Skin epidermis (tissue), 12 donors: Measurements from ENCODE around the gene ACADM.
A peak's percentile ranks its signal among the peaks of the same experiment; 100 is the strongest.
"Not testable (repeated sequence)": the region's sequence is repeated elsewhere in the genome, so short reads cannot be mapped to it uniquely, and the experiment has no call there.

Source experiments
- H3K27ac ChIP-seq, 21 experiments: fragments of 200-600 bp; sonication (generic) in 11 of 21; one replicate each; pipeline ENCODE4 v1.5.0; 2020; ENCODE audit warnings: mild to moderate bottlenecking in 3 of 21, inconsistent platforms in 2 of 21, moderate library complexity in 2 of 21
- H3K4me3 ChIP-seq, 7 experiments: fragments of 200-600 bp; sonication (generic) in 2 of 7; one replicate each; pipeline ENCODE4 v1.5.0; 2020; ENCODE audit warnings: inconsistent platforms in 2 of 7, mild to moderate bottlenecking in 2 of 7, moderate library complexity in 1 of 7

ACADM gene

DNA sequence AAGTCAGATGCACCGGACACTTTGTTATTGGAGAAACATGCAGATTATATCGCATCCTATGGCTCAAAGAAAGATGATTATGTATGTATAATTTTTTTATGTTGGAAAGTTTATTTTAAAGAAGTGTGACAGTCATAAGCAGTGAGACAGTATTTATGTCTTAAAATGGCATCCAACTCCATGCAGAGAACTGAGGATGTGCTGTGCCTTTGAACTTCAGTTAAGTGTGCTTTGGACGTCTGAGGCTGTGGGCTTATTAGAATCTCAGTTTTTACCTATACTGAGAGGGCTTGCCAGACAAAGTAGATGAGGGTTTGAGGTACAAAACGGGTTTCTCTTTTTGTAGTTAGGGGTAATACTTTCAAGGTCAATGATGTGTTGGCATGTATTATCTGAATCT, 63.0 kb downstream of the ACADM start:
- peak overlapping the region in 13 of 21 experiments; percentile 7 to 95 (median 86) for H3K27ac ChIP-seq
- peak overlapping the region; percentile 53 to 80 (median 64) for H3K4me3 ChIP-seq

DNA sequence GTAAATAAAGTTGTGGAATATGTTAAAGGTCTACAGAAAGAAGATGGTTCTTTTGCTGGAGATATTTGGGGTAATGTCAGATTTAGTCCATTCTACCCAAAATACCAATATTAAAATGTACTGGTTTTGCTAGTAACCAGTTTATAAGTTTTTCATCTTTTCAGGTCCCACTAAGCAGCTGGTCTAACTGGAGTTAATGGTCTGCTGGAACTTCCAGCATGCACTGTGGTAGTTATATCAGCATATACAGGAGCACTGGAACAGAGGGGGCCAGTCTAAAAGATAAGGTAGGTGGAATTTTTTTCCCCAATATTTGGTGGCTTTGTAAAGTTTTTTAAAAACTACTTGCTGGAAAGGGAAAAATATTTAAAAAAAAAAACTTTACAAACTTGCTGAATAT, 65.5 kb downstream of the ACADM start:
- no peak overlapping the region for H3K4me3 ChIP-seq
- H3K27ac ChIP-seq = peak overlapping the region in 1 of 21 experiments; percentile 17

DNA sequence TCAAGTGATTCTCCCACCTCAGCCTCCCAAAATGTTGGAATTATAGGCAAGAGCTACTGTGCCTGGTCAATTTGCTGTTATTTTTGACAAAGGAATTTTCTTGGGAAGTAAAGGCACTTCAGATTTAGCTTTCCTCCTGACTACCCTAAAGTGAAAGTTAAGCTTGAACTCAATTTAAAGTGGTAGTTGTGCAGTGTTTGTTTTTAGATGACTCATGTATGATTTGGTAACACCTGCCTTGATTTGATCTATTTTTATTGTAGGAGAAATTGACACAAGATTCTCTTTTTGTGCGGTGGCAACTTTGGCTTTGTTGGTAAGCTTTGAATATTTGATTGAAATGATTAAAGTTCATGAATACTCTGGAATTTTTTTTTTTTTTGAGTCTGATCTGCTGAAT, 66.5 kb downstream of the ACADM start:
- Histone ChIP-seq H3K27ac (peak overlapping the region in 3 of 21 experiments; percentile 4 to 52 (median 25)), H3K4me3 (no peak overlapping the region)

DNA sequence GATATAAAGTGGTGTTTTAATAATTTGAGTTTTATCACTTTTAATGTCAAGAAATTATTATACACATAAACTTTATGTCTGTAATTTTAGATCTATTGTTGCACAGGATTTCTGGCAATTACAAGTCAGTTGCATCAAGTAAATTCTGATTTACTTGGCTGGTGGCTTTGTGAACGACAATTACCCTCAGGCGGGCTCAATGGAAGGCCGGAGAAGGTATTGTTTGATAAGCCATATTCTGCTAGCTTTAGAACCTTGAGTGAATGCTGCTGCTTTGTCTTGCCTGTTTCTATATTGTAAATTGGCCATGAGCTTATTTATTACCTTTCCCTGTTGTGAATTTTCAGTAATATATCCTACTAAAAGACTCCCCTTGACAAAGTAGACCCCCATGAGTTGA, 67.6 kb downstream of the ACADM start:
- H3K27ac ChIP-seq = no peak overlapping the region
- no peak overlapping the region for H3K4me3 ChIP-seq

DNA sequence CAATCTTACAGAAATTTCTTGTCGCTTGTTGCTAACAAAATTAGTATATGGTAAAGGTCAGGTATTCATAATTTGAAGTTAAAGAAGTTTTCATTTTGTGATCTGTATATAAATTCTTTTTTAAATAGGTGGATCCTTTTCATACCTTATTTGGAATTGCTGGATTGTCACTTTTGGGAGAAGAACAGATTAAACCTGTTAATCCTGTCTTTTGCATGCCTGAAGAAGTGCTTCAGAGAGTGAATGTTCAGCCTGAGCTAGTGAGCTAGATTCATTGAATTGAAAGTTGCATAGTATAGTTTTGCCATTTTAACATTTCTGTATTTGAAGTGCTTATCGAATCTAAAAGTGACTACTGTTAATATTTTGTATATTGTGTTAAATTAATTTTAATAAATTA, 69.9 kb downstream of the ACADM start:
- Histone ChIP-seq H3K4me3 (no peak overlapping the region), H3K27ac (no peak overlapping the region)

DNA sequence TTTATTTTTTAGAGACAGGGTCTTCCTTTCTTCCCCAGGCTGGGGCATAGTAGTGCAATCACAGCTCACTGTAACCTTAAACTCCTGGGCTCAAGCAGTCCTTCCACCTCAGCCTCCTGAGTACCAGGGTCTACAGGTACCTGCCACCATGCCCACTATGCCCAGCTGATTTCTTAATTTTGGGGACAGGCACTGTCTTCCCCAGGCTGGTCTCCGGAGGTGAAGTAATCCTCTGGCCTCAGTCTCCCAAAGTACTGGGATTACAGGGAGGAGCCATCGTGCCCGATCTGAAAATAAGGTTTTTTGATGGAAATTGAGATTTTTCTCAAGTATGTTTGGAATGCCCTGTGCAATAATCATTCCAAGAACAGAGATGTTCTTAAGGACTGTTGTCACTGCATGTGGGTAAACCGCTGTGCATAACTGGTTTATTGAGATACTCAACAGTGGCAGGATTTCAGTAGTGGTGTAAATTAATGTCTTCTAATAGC, 71.2 kb downstream of the ACADM start:
- Histone ChIP-seq H3K4me3 (no peak overlapping the region), H3K27ac (no peak overlapping the region)

DNA sequence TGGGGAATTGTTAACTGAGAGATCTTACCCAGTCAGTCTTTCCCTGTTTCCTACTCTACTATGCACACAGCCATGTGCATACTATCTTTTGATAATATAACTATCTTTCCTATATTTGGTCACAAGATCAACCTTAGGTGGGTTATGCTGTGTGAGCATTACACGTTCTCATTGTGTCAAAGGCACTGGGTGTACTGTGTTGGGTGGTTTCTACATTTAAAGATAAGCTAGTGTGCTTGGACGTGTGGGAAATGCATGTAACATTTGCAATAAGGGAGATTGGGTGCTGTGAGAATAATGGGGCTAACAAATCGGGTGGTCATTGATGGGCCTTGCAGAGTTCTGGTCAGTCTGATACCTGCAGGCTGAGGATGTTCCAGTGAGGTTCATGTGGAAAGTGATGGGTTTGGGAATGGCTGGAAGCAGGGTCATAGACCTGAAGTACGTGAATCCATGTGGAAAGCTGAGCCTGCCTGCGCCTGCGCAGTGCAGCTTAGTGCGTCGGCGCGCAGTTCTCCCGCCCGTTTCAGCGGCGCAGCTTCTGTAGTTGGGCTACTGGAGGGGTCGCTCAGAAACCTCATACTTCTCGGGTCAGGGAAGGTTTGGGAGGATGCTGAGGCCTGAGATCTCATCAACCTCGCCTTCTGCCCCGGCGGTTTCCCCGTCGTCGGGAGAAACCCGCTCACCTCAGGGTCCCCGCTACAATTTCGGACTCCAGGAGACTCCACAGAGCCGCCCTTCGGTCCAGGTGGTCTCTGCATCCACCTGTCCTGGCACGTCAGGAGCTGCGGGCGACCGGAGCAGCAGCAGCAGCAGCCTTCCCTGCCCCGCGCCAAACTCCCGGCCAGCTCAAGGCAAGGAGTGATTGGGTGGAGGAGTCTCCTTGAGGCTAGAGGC, 72.1 kb downstream of the ACADM start, which contains the start of gene MSH4:
Gene MSH4 (plus strand): TSS at position 507 of the 897 bp plus-strand sequence. CDS start 104 bp downstream, at position 611.
- Histone ChIP-seq H3K27ac (no peak within 1 kb of the TSS), H3K4me3 (no peak within 1 kb of the TSS)

DNA sequence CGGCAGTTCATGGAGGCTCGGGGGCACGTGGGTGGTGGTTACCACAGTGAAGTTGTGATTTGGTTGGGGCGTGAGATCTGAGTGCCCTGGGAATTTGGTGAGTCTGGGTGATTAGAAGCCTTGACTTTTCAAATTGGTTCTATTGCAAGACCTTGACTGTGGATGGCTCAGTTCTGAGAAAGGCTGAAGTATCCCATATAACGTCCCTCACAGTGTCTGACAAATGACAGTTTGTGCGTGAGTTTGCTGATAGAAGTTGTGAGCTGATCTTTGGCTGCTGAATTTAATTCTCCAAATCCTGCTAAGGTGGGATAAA, 72.7 kb downstream of the ACADM start:
- Histone ChIP-seq H3K27ac (no peak overlapping the region), H3K4me3 (no peak overlapping the region)

DNA sequence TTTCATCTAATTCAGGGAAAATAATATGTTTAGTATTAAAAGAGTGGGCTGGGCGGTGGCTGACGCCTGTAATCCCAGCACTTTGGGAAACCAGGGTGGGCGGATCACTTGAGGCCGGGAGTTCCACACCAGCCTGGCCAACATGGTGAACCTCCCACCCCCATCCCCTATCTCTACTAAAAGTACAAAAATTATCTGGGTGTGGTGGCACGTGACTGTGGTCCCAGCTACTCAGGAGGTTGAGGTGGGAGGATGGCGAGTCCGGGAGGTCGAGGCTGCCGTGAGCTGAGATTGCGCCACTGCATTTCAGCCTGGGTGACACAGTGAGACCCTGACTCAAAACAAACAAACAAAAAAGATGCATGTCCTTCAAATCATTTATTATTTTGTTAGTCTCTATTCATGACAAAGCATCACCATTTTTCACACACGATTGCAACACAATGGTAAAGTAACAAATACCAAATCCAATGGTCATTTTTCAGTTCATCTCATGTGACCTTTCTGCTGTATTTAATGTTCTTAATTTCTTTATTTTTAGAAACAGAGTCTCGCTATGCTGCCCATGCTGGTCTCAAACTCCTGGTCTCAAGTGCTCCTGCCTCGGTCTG, 73.2 kb downstream of the ACADM start:
- Histone ChIP-seq H3K4me3 (no peak overlapping the region), H3K27ac (no peak overlapping the region)

DNA sequence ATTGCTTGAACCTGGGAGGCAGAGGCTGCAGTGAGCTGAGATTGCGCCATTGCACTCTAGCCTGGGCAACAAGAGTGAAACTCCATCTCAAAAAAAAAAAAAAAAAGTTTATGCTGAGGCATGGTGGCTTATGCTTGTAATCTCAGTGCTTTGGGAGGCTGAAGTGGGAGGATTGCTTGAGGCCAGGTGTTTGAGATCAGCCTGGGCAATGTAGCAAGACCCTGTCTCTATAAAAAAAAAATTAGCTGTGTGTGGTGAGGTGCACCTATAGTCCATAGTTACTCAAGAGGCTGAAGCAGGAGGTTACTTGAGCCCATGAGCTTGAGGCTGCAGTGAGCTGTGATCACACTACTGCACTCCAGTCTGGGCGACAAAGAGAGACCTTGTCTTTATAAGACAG, 77.0 kb downstream of the ACADM start:
- not testable (repeated sequence) for H3K27ac ChIP-seq, H3K4me3 ChIP-seq

DNA sequence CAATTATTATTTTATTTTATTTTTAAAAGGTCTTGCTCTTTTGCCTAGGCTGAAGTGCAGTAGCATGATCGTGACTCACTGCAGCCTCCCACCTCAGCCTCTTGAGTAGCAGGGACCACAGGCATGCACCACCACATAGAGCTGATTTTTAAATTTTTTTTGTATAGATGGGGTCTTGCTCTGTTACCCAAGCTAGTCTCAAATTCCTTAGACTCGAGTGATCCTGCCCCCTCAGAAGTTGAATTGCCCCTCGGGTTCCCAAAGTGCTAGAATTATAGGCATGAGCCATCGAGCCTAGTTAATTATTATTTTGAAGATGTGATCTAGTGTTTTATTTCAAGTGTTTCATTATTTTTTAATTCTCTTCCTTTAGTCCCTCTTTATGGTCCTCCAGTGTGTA, 84.4 kb downstream of the ACADM start:
- Histone ChIP-seq H3K4me3 (no peak overlapping the region), H3K27ac (no peak overlapping the region)

DNA sequence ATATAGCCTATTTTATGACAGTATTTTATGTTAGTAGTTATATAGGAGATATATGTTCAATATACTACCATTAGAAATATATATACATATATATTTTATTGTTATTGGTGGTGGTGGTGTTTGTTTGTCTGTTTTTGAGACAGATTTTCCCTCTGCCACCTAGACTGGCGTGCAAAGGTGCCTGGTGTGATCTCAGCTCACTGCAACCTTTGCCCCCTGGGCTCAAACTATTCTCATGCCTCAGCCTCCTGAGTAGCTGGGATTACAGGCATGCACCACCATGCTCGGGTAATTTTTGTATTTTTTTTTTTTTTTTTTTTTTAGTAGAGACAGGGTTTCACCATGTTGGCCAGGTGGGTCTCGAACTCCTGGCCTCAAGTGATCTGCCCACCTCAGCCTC, 85.6 kb downstream of the ACADM start:
- H3K4me3 ChIP-seq, H3K27ac ChIP-seq: not testable (repeated sequence)

DNA sequence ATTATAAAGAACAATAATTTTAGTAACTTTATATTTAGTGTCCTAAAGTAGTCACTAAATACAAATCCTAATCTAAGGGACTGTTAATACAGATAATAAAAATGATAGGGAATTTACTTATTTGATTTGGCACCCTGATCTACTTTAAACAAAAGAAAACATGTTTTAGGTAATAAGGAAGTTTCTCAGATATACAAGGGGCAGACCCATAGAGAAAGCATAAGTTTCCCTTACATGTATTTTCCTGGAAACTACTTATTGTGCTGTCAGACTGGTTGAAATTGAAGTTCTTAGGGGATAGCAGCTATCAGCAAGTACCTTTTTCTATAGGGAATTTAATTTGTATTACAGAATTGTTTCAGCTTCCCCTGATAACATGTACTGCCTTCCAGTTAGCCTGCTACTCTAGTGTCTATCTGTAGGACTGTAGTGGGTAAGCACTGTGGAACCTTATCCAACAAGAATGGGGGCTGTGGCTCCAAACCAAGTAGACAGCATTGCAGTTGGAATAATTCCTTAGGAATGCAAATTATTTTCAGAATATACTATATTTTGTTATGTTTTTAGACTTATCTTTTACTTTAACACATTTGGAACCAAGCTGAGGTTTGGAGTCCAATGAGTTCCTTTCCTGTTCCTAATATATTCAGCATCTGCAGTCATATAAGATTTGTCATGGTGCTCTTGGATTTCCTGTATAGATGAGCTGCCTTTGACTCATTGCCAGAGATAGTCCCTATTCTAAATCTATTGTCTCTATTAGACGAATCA, 86.9 kb downstream of the ACADM start:
- Histone ChIP-seq H3K4me3 (no peak overlapping the region), H3K27ac (peak overlapping the region in 1 of 21 experiments; percentile 13)

DNA sequence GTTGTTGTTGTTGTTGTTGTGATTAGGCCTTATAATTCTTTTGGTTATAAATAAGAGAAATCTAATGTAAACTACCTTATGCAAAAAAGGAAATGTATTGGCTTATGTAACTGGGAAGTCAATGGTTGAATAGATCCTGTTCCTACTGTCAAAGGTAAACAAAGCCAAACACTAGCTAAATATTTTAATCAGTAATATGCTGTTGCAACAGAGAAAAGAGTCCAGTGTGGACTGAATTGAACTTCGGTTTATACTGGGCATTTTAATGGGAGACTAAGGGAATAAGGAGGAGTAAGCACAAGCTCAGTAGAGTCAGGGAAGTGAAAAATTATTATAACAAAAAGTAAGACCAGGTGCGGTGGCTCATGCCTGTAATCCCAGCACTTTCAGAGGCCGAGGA, 87.6 kb downstream of the ACADM start:
- Histone ChIP-seq H3K27ac (no peak overlapping the region), H3K4me3 (no peak overlapping the region)
